Heart right ventricle (tissue), 16 donors: ENCODE data around the gene IGFLR1. TPM values are rescaled to one million over a fixed set of nuclear protein-coding genes. Genes with fewer than 3 reads are reported as not detected.

Experiments used
- ATAC-seq, 8 donors: fragments of 200-7000 bp; cut with Tn5 transposase; one replicate each; pipeline ENCODE4 v1.9.1; 2020; ENCODE audit warnings: mild to moderate bottlenecking in 8 of 8, moderate library complexity in 8 of 8, moderate number of reproducible peaks in 1 of 8
- DNase-seq, 2 donors: peaks; one replicate each; pipeline ENCODE4 v3.0.0-alpha.2; 2020
- H3K27ac ChIP-seq, 10 donors: fragments of 200-600 bp; sonication (generic) in 2 of 10; one replicate each; pipeline versions ENCODE4 v1.5.0 to v1.8.0; 2020 to 2022; ENCODE audit warnings: mild to moderate bottlenecking in 3 of 10
- H3K27me3 ChIP-seq, 7 donors: fragments of 200-600 bp; one replicate each; pipeline ENCODE4 v1.8.0; 2021 to 2022; ENCODE audit warnings: mild to moderate bottlenecking in 2 of 7
- H3K36me3 ChIP-seq, 9 donors: fragments of 200-600 bp; sonication (generic) in 1 of 9; one replicate each; pipeline versions ENCODE4 v1.5.0 to v1.8.0; 2020 to 2022; ENCODE audit warnings: mild to moderate bottlenecking in 2 of 9
- H3K4me1 ChIP-seq, 9 donors: fragments of 200-600 bp; sonication (generic) in 1 of 9; one replicate each; pipeline versions ENCODE4 v1.5.0 to v1.8.0; 2020 to 2022; ENCODE audit warnings: mild to moderate bottlenecking in 4 of 9
- H3K4me3 ChIP-seq, 10 donors: fragments of 200-600 bp; sonication (generic) in 2 of 10; one replicate each; pipeline versions ENCODE4 v1.5.0 to v1.8.0; 2020 to 2022; ENCODE audit warnings: mild to moderate bottlenecking in 7 of 10, moderate library complexity in 2 of 10
- H3K9me3 ChIP-seq, 11 donors: fragments of 200-600 bp in 10 of 11; sonication (generic) in 2 of 11; one replicate each; pipeline versions ENCODE4 v1.5.0 to v1.8.0; 2013 to 2022; ENCODE audit warnings: mild to moderate bottlenecking in 2 of 11, control low read depth in 1 of 11, moderate library complexity in 1 of 11
- CTCF ChIP-seq, 9 donors: fragments of 200-600 bp; sonication (generic) in 2 of 9; IDR thresholded peaks; one replicate each; pipeline versions ENCODE4 v1.5.0 to v1.8.0; 2021 to 2022; ENCODE audit warnings: antibody characterized with exemption in 9 of 9, mild to moderate bottlenecking in 5 of 9, moderate library complexity in 1 of 9
- WGBS, 2 donors: extraction: QIAGEN DNeasy Blood & Tissue Kit; methylation state at CpG; one replicate each; pipeline ENCODE4 v1.1.7; 2013; ENCODE audit warnings: inconsistent platforms in 1 of 2; 5-methylcytosine and 5-hydroxymethylcytosine counted together
- intact Hi-C, 10 donors: fragments of 100-400 bp; cut with DNase I; formaldehyde crosslinking; loops; one replicate each; pipeline versions ENCODE4 v1.11.1 to v1.14.2; 2022
- polyA plus RNA-seq, 2 donors: library from polyadenylated mRNA; stranded (reverse); fragments of 200-250 nt; gene quantifications; one replicate each; pipeline ENCODE4 v1.2.3, GENCODE V29; 2013
- total RNA-seq, 10 donors: library from RNA; stranded (reverse); fragmentation: NEBNext Ultra II Directional in 3 of 10; extraction: Animal tissue kit (Norgen Biotek cat#: 25700) in 3 of 10; gene quantifications; one replicate each; pipeline versions ENCODE4 v1.2.1 to v1.2.4, GENCODE V29; 2021 to 2023
- donor health status: Arrhythmogenic right ventricular cardiomyopathy.
- donor health status: ischemic (EF 13 %, LVEDD 7.1; RV severe dilation, severe dysfunction).
- donor health status: healthy with polysubstance abuse.
- donor health status: DM: no; HTN: yes; CAD: no.
- donor health status: DM: no; HTN: no; CAD: no.
- donor health status: ischemic (EF 25% LVEDD 6.9; RV normal size, moderate dysfunction).
- donor health status: ischemic (EF 25% LVEDD 5.7; RV mildly dilated, moderate dysfunction).
- donor health status: healthy.
- donor health status: DM: yes; HTN: yes; CAD: no.
- donor health status: Ischemic cardiomyopathy.
- donor health status: ischemic (EF 35%, LVEDD 5.7; RV mildly dilated, moderate dysfunction).
- donor health status: nonischemic (EF 11% LVEDD 7.7; RV severe dilation, severe dysfunction).
- donor health status: DM: yes; HTN: yes; CAD: no.
- donor health status: PGD.
- donor health status: ischemic (EF 29% LVEDD 5.4; RV normal size, mild dysfunction).
- donor health status: nonischemic (EF 23%, LVEDD 6.1; RV moderate dilation, normal function).

The IGFLR1 gene
- total and polyA plus RNA-seq, 12 donors = 1.1 to 17.1 (median 2.5) TPM

- H3K9me3 ChIP-seq = no peaks in the 10 kb centered on the region
- peak; percentile 93 to 96 for DNase-seq
- intact Hi-C loops = loop anchor here in 1 of 10 donors (1.0 kb wide), 1 partner anchor 14 kb away; no protein-coding TSS in a partner anchor
- 0 to 1% methylated on average over 50 of the region's 50 CpGs for WGBS, 2 donors
- no peak for TF ChIP-seq CTCF (IDR thresholded peaks at IDR 0.05)
- peaks cover 0 to 18% (median 10%) of the 10 kb centered on the region in 7 donors for H3K27me3 ChIP-seq
- peak overlapping the region; percentile 33 to 71 (median 59) for H3K4me3 ChIP-seq
- H3K4me1 ChIP-seq = peaks cover 0 to 16% (median 7%) of the 10 kb centered on the region in 9 donors
- peak overlapping the region in 4 of 10 donors; percentile 51 to 76 (median 58) for H3K27ac ChIP-seq
- H3K36me3 ChIP-seq = no peaks in the 10 kb centered on the region
- peak; percentile 98 to 100 (median 100) for ATAC-seq
Observed at GRCh38 chr19:35702223-35703012, 39.8 kb downstream of the IGFLR1 start.

GRCh38 chr19:35696835-35697234, 45.4 kb downstream of the IGFLR1 start:
- H3K4me3 ChIP-seq = no peak overlapping the region
- no peak overlapping the region for H3K27ac ChIP-seq
- ATAC-seq (no peak), DNase-seq (no peak)
- no peaks in the 10 kb centered on the region for H3K9me3 ChIP-seq
- H3K36me3 ChIP-seq = no peaks in the 10 kb centered on the region
- 75 to 78% methylated on average over 4 of the region's 4 CpGs for WGBS, 2 donors
- intact Hi-C loops = loop anchor here in 2 of 10 donors (10.0 kb wide), 1 partner anchor 118 kb away; the partner anchor contains the start of gene PRODH2 (in 2 of the 2)
- no peak for TF ChIP-seq CTCF (IDR thresholded peaks at IDR 0.05)
- peaks cover 0 to 4% (median under 1%) of the 10 kb centered on the region in 9 donors for H3K4me1 ChIP-seq
- H3K27me3 ChIP-seq = no peaks in the 10 kb centered on the region

GRCh38 chr19:35695895-35696422, 46.3 kb downstream of the IGFLR1 start:
- DNase-seq (no peak), ATAC-seq (no peak)
- Histone ChIP-seq H3K4me1 (peaks cover 0 to 4% (median 0%) of the 10 kb centered on the region in 9 donors), H3K9me3 (no peaks in the 10 kb centered on the region), H3K27me3 (no peaks in the 10 kb centered on the region), H3K36me3 (no peaks in the 10 kb centered on the region), H3K27ac (no peak overlapping the region), H3K4me3 (no peak overlapping the region)
- TF ChIP-seq CTCF (IDR thresholded peaks at IDR 0.05) = no peak
- intact Hi-C loops = loop anchor here in 5 of 10 donors (2.0 to 10.0 kb wide), 4 partner anchors 21 to 237 kb away; partner anchors contain the start of gene PRODH2 (in 2 of the 5)
- 81 to 85% methylated on average over 2 of the region's 2 CpGs for WGBS, 2 donors

- DNase-seq = peak; percentile 81 to 88
- peaks cover 0 to 4% (median 0%) of the 10 kb centered on the region in 9 donors for H3K4me1 ChIP-seq
- H3K27ac ChIP-seq = peak overlapping the region in 1 of 10 donors; percentile 41
- WGBS, 2 donors = 31 to 38% methylated on average over 8 of the region's 8 CpGs
- no peaks in the 10 kb centered on the region for H3K36me3 ChIP-seq
- intact Hi-C loops = loop anchor here in 9 of 10 donors (1.0 to 10.0 kb wide), 9 partner anchors 21 to 239 kb away; partner anchors contain the start of gene PRODH2 (in 2 of the 9)
- H3K9me3 ChIP-seq = no peaks in the 10 kb centered on the region
- peak; percentile 93 to 99 (median 96) for TF ChIP-seq CTCF (IDR thresholded peaks at IDR 0.05)
- H3K27me3 ChIP-seq = peaks cover 0 to 6% (median 0%) of the 10 kb centered on the region in 7 donors
- no peak overlapping the region for H3K4me3 ChIP-seq
- peak; percentile 97 to 100 (median 98) for ATAC-seq
Observed at GRCh38 chr19:35693835-35694599, 48.2 kb downstream of the IGFLR1 start.
